ENCODE data around the gene PSENEN. TPM values are rescaled to one million over a fixed set of nuclear protein-coding genes. Genes with fewer than 3 reads are reported as not detected.
A peak's percentile ranks its signal among the peaks of the same experiment; 100 is the strongest.

The PSENEN gene
- total and polyA plus RNA-seq, 9 of the 15 experiments (the other 6 are each of a cell fraction or from before 2014, with no cell fraction given) = 34.5 to 299 (median 61.1) TPM

GRCh38 chr19:35748106-35749020, 2.9 kb downstream of the PSENEN start, which contains the start of gene LIN37 (continued):
- TF ChIP-seq FOXK2 (conservative IDR thresholded peaks at IDR 0.05 in 1 of 2, IDR thresholded peaks at IDR 0.05 in 1 of 2; ENCODE audit: low read depth in 2 of 2) = peak; percentile 94 to 97
- TF ChIP-seq ZBTB7A (IDR thresholded peaks at IDR 0.05; ENCODE audit: borderline replicate concordance, control insufficient read depth, low read depth, low read length) = peak; percentile 49; the same call in 1 of the 2 replicates
- TF ChIP-seq PRDM10 (IDR thresholded peaks at IDR 0.05; ENCODE audit: partially characterized antibody) = peak; percentile 84
- TF ChIP-seq MEIS2 (IDR thresholded peaks at IDR 0.05; ENCODE audit: partially characterized antibody) = peak; percentile 46
- TF ChIP-seq ATF7 (IDR thresholded peaks at IDR 0.05) = peak; percentile 83
- TF ChIP-seq HNRNPL (IDR thresholded peaks at IDR 0.05; ENCODE audit: low read depth, low read length) = no peak
- TF ChIP-seq IRF9 (tag; IDR thresholded peaks at IDR 0.05) = peak; percentile 48; the same call in 1 of the 2 replicates
- TF ChIP-seq TOE1 (IDR thresholded peaks at IDR 0.05; ENCODE audit: borderline replicate concordance) = peak; percentile 64; the same call in 1 of the 2 replicates
- no peak for TF ChIP-seq TOE1 (CRISPR knock-in tag; IDR thresholded peaks at IDR 0.05; ENCODE audit: borderline replicate concordance, low read depth)
- TF ChIP-seq NFYB (IDR thresholded peaks at IDR 0.05; ENCODE audit: extremely low read depth, insufficient read length) = peak; percentile 77
- TF ChIP-seq SREBF1 (IDR thresholded peaks at IDR 0.05; ENCODE audit: borderline replicate concordance, low read depth, low read length) = peak; percentile 59; the same call in 1 of the 2 replicates
- TF ChIP-seq ATF1 (CRISPR knock-in tag; IDR thresholded peaks at IDR 0.05) = no peak
- TF ChIP-seq ATF1 (tag; IDR thresholded peaks at IDR 0.05) = peak; percentile 93
- TF ChIP-seq THRA (IDR thresholded peaks at IDR 0.05) = no peak
- peak; percentile 32; the same call in 1 of the 2 replicates for TF ChIP-seq USF1 (CRISPR knock-in tag; IDR thresholded peaks at IDR 0.05)
- no peak for TF ChIP-seq ID3 (CRISPR knock-in tag; IDR thresholded peaks at IDR 0.05)
- TF ChIP-seq ID3 (tag; IDR thresholded peaks at IDR 0.05) = 0 out of 2 replicates have a peak, but pooled peaks have one; percentile 31
- peak; percentile 92 for TF ChIP-seq ASH1L (IDR thresholded peaks at IDR 0.05; ENCODE audit: borderline replicate concordance, low read depth, partially characterized antibody)
- TF ChIP-seq CTBP1 (IDR thresholded peaks at IDR 0.05; ENCODE audit: borderline replicate concordance) = peak; percentile 9; the same call in 1 of the 2 replicates
